MCF 10A (cell line): Measurements from ENCODE around the gene MRRF. TPM values are rescaled to one million over a fixed set of nuclear protein-coding genes. Genes with fewer than 3 reads are reported as not detected.

Experiments used
- BruUV-seq: library from RNA; stranded (reverse); fragments of 400-500 nt; replicated peaks from 2 replicates; lab custom pipeline; 2021; lab: Mats Ljungman, UMichigan
- CTCF ChIA-PET: fragments of 300-600 bp; sonication (Branson Sonifier 250); formaldehyde crosslinking; extraction: SDS; loops from one replicate; lab custom pipeline; 2021; ENCODE audit warnings: antibody characterized with exemption, inconsistent platforms; lab: Yijun Ruan, JAX
- POLR2A ChIA-PET: fragments of 300-600, 350-650 bp; sonication (Branson Sonifier 250); formaldehyde crosslinking; extraction: SDS; loops from one replicate; lab custom pipeline; 2020; ENCODE audit warnings: antibody characterized with exemption, inconsistent platforms; lab: Yijun Ruan, JAX
- DNase-seq: peaks from one replicate; pipeline ENCODE4 v3.0.0-alpha.2; 2018; ENCODE audit not compliant: unreplicated experiment
- H3K27ac Mint-ChIP-seq: one replicate; pipeline ENCODE4 v1.8.0; 2022; ENCODE audit warnings: mild to moderate bottlenecking, low read depth, mixed read lengths; ENCODE audit not compliant: unreplicated experiment
- H3K27me3 Mint-ChIP-seq: one replicate; pipeline ENCODE4 v1.8.0; 2022; ENCODE audit warnings: mixed read lengths; ENCODE audit not compliant: insufficient read depth, unreplicated experiment
- H3K36me3 Mint-ChIP-seq: one replicate; pipeline ENCODE4 v1.8.0; 2022; ENCODE audit warnings: mild to moderate bottlenecking, moderate library complexity, mixed read lengths; ENCODE audit not compliant: insufficient read depth, unreplicated experiment
- H3K4me1 Mint-ChIP-seq: one replicate; pipeline ENCODE4 v1.8.0; 2022; ENCODE audit warnings: mixed read lengths; ENCODE audit not compliant: insufficient read depth, unreplicated experiment
- H3K4me3 Mint-ChIP-seq: one replicate; pipeline ENCODE4 v1.8.0; 2022; ENCODE audit warnings: mild to moderate bottlenecking, moderate library complexity, mixed read lengths; ENCODE audit not compliant: unreplicated experiment
- H3K9me3 Mint-ChIP-seq: one replicate; pipeline ENCODE4 v1.8.0; 2022; ENCODE audit warnings: mixed read lengths; ENCODE audit not compliant: unreplicated experiment
- CTCF ChIP-seq: fragments of 200-600 bp; IDR thresholded peaks from one replicate; pipeline ENCODE4 v1.8.0; 2022; ENCODE audit warnings: antibody characterized with exemption, mild to moderate bottlenecking; ENCODE audit not compliant: unreplicated experiment
- intact Hi-C: fragments of 100-400 bp; cut with micrococcal nuclease; formaldehyde crosslinking; loops from 2 replicates; pipeline ENCODE4 v1.14.1; 2022
- total RNA-seq: library from RNA; stranded (reverse); gene quantifications from 2 replicates; pipeline ENCODE4 v1.2.3, GENCODE V29; 2022

Gene MRRF
- total RNA-seq, 1 experiment from 2014 or later = 90.3 TPM

GRCh38 chr9:122268041-122268814 is 3.5 kb downstream of the MRRF start:
- no peak for TF ChIP-seq CTCF
- ChIA-PET POLR2A (interaction anchor here (0.7 to 6.2 kb wide), 4 partner anchors 14 to 133 kb away, joined by 3 to 72 read pairs (median 3); no protein-coding TSS in a partner anchor), CTCF (interaction anchor here (1.3 kb wide), 1 partner anchor 170 kb away, joined by 6 read pairs; no protein-coding TSS in a partner anchor)
- no TSS peak for BruUV-seq
- intact Hi-C loops = no loop called here
- no peak for DNase-seq
- no peak overlapping the region for H3K27ac Mint-ChIP-seq
- H3K4me1 Mint-ChIP-seq = peaks cover 12% of the 10 kb centered on the region
- H3K27me3 Mint-ChIP-seq = no peaks in the 10 kb centered on the region
- H3K36me3 Mint-ChIP-seq = peaks cover 47% of the 10 kb centered on the region
- H3K4me3 Mint-ChIP-seq = no peak overlapping the region
- H3K9me3 Mint-ChIP-seq = no peaks in the 10 kb centered on the region

- BruUV-seq = no TSS peak
- no peaks in the 10 kb centered on the region for H3K27me3 Mint-ChIP-seq
- intact Hi-C loops = no loop called here
- peaks cover 72% of the 10 kb centered on the region for H3K36me3 Mint-ChIP-seq
- no peak for TF ChIP-seq CTCF
- no peak overlapping the region for H3K4me3 Mint-ChIP-seq
- no peak for DNase-seq
- H3K4me1 Mint-ChIP-seq = peaks cover 6% of the 10 kb centered on the region
- CTCF ChIA-PET = no interaction called here
- peaks cover 15% of the 10 kb centered on the region for H3K9me3 Mint-ChIP-seq
- POLR2A ChIA-PET = interaction anchor here (0.7 to 2.3 kb wide), 2 partner anchors 9 to 52 kb away, joined by 4 to 17 read pairs; partner anchors contain the start of genes MRRF and RBM18
- H3K27ac Mint-ChIP-seq = no peak overlapping the region
These were observed 9.4 kb downstream of the MRRF start for GRCh38 chr9:122274055-122274454.

- Mint-ChIP-seq H3K4me1 (peaks cover 1% of the 10 kb centered on the region), H3K9me3 (peaks cover 15% of the 10 kb centered on the region), H3K36me3 (peaks cover 90% of the 10 kb centered on the region), H3K27me3 (no peaks in the 10 kb centered on the region), H3K27ac (no peak overlapping the region), H3K4me3 (no peak overlapping the region)
- TF ChIP-seq CTCF = no peak
- ChIA-PET POLR2A (interaction anchor here (0.7 to 2.2 kb wide), 2 partner anchors 11 to 35 kb away, joined by 3 to 16 read pairs; partner anchors contain the start of genes MRRF and RBM18), CTCF (interaction anchor here (0.6 to 0.9 kb wide), 2 partner anchors 10 to 27 kb away, joined by 3 to 5 read pairs; no protein-coding TSS in a partner anchor)
- no peak for DNase-seq
- no TSS peak for BruUV-seq
- intact Hi-C loops = no loop called here
These were observed 11.4 kb downstream of the MRRF start for GRCh38 chr9:122276096-122276495.

GRCh38 chr9:122277285-122277897 is 12.7 kb downstream of the MRRF start:
- ChIA-PET POLR2A (interaction anchor here (0.7 to 2.2 kb wide), 3 partner anchors 12 to 557 kb away, joined by 3 to 16 read pairs (median 3); partner anchors contain the start of genes MRRF and RBM18), CTCF (interaction anchor here (0.9 to 1.2 kb wide), 2 partner anchors 10 to 153 kb away, joined by 4 to 5 read pairs; no protein-coding TSS in a partner anchor)
- DNase-seq = no peak
- Mint-ChIP-seq H3K27me3 (no peaks in the 10 kb centered on the region), H3K9me3 (peaks cover 15% of the 10 kb centered on the region), H3K36me3 (peaks cover 92% of the 10 kb centered on the region), H3K4me3 (no peak overlapping the region), H3K27ac (no peak overlapping the region), H3K4me1 (no peaks in the 10 kb centered on the region)
- BruUV-seq = no TSS peak
- intact Hi-C loops = no loop called here
- no peak for TF ChIP-seq CTCF
